ENCODE data around the gene DCLK2.

GRCh38 chr4:150049682-150050081 is 28.6 kb upstream of the DCLK2 start:
- TF ChIP-seq CEBPB (IDR thresholded peaks at IDR 0.05; ENCODE audit: low read depth) (no peak), REST (IDR thresholded peaks at IDR 0.05; ENCODE audit: low read depth) (no peak), YY1 (IDR thresholded peaks at IDR 0.05; ENCODE audit: extremely low read depth, insufficient replicate concordance, low read depth, low read length) (no peak), POLR2A (IDR thresholded peaks at IDR 0.05; ENCODE audit: borderline replicate concordance, extremely low read depth, insufficient read depth, insufficient read length) (no peak), CTCF (IDR thresholded peaks at IDR 0.05 in 2 of 3, conservative IDR thresholded peaks at IDR 0.05 in 1 of 3; ENCODE audit: borderline replicate concordance in 1 of 3, insufficient read depth in 1 of 3, low read depth in 2 of 3, low read length in 2 of 3) (no peak), SIN3A (IDR thresholded peaks at IDR 0.05; ENCODE audit: low read depth) (no peak), TCF7L2 (IDR thresholded peaks at IDR 0.05; ENCODE audit: borderline replicate concordance, extremely low read depth, insufficient read depth, insufficient read length) (no peak), MAX (IDR thresholded peaks at IDR 0.05) (no peak), SP1 (IDR thresholded peaks at IDR 0.05; ENCODE audit: low read depth) (no peak), ZNF274 (IDR thresholded peaks at IDR 0.05; ENCODE audit: low read depth, low read length) (no peak)

Data from HCT116 (cell line).